Brain microvascular endothelial cell (primary cell): ENCODE data around the gene STARD7.
"Not testable (repeated sequence)": the region's sequence is repeated elsewhere in the genome, so short reads cannot be mapped to it uniquely, and the experiment has no call there.

Experiments
- DNase-seq: peaks from one replicate; pipeline ENCODE4 v3.0.0-alpha.2; 2020
- H3K27ac ChIP-seq: fragments of 250-450 bp; sonication (Bioruptor Pico); 2 replicates; pipeline ENCODE4 v1.5.1; 2020; ENCODE audit warnings: mild to moderate bottlenecking, moderate library complexity
- H3K27me3 ChIP-seq: fragments of 250-450 bp; sonication (Bioruptor Pico); replicated peaks from 2 replicates; pipeline ENCODE4 v1.5.1; 2020; ENCODE audit warnings: mild to moderate bottlenecking
- H3K36me3 ChIP-seq: fragments of 250-450 bp; sonication (Bioruptor Pico); replicated peaks from 2 replicates; pipeline ENCODE4 v1.5.1; 2020; ENCODE audit warnings: mild to moderate bottlenecking
- H3K4me3 ChIP-seq: 2 replicates; pipeline ENCODE4 v1.5.1; 2011; ENCODE audit warnings: low read depth, mild to moderate bottlenecking, control low read depth, low read length, moderate library complexity
- CTCF ChIP-seq: IDR thresholded peaks from 2 replicates; pipeline ENCODE4 v1.5.1; 2011; ENCODE audit warnings: low read depth, mild to moderate bottlenecking, moderate library complexity, low read length, control low read depth, inconsistent platforms; ENCODE audit errors: missing control alignments
- in situ Hi-C: cut with HindIII; loops from 2 replicates; pipeline ENCODE4 v1.10.0; 2017; ENCODE audit warnings: low sequenced_read_pairs, low pct_ligation_motif_present

STARD7 gene

GRCh38 chr2:96143848-96144480 lies 64.7 kb downstream of the STARD7 start:
- Histone ChIP-seq H3K27ac (no peak overlapping the region), H3K4me3 (no peak overlapping the region), H3K27me3 (no peaks in the 10 kb centered on the region), H3K36me3 (no peaks in the 10 kb centered on the region)
- DNase-seq: no peak
- in situ Hi-C loops: no loop called here
- peak; percentile 29 for TF ChIP-seq CTCF

GRCh38 chr2:96143231-96143847 lies 65.3 kb downstream of the STARD7 start:
- in situ Hi-C loops: no loop called here
- no peak for DNase-seq
- TF ChIP-seq CTCF: no peak
- H3K27me3 ChIP-seq: no peaks in the 10 kb centered on the region
- no peak overlapping the region for H3K4me3 ChIP-seq
- H3K27ac ChIP-seq: no peak overlapping the region
- no peaks in the 10 kb centered on the region for H3K36me3 ChIP-seq

- Histone ChIP-seq H3K36me3 (no peaks in the 10 kb centered on the region), H3K4me3 (no peak overlapping the region), H3K27me3 (peaks cover under 1% of the 10 kb centered on the region), H3K27ac (no peak overlapping the region)
- TF ChIP-seq CTCF: peak; percentile 14
- DNase-seq: no peak
- in situ Hi-C loops: no loop called here
Measured at GRCh38 chr2:96142217-96143113, 66.2 kb downstream of the STARD7 start.

- H3K27ac ChIP-seq, H3K27me3 ChIP-seq, H3K36me3 ChIP-seq, in situ Hi-C loops, H3K4me3 ChIP-seq, DNase-seq: not testable (repeated sequence)
Measured at GRCh38 chr2:96141624-96141967, 67.0 kb downstream of the STARD7 start.

- H3K4me3 ChIP-seq: no peak overlapping the region
- peaks cover 6% of the 10 kb centered on the region for H3K27me3 ChIP-seq
- DNase-seq: no peak
- H3K27ac ChIP-seq: no peak overlapping the region
- in situ Hi-C loops: no loop called here
- H3K36me3 ChIP-seq: no peaks in the 10 kb centered on the region
- TF ChIP-seq CTCF: no peak
Measured at GRCh38 chr2:96140941-96141623, 67.5 kb downstream of the STARD7 start.
